Stimulated activated CD4-positive, alpha-beta T cell treated with anti-CD3 and anti-CD28 coated beads, Interleukin-12 subunit alpha, Interleukin-12 subunit beta, amount 100 ng/mL, for 24 hours (primary cell): Measurements from ENCODE around the gene MARCOL.
"Not testable (repeated sequence)": the region's sequence is repeated elsewhere in the genome, so short reads cannot be mapped to it uniquely, and the experiment has no call there.

Source experiments
- DNase-seq, 2 experiments: peaks; one replicate each; pipeline ENCODE4 v3.0.0-alpha.2; 2020; ENCODE audit warnings: low read depth in 2 of 2

Gene MARCOL

GRCh38 chr5:148267962-148268361 lies 29.6 kb downstream of the MARCOL start:
- no peak for DNase-seq

- no peak for DNase-seq
These were observed 30.2 kb downstream of the MARCOL start, which contains the start of gene SPINK13 for GRCh38 chr5:148268566-148268965. SPINK13 (plus strand) TSS chr5:148268794; CDS start chr5:148270073, 1,279 bp downstream.

- DNase-seq = not testable (repeated sequence)
These were observed 36.8 kb downstream of the MARCOL start for GRCh38 chr5:148275129-148275528.

GRCh38 chr5:148280893-148281292 lies 42.6 kb downstream of the MARCOL start:
- DNase-seq = not testable (repeated sequence)

- DNase-seq = not testable (repeated sequence)
These were observed 43.0 kb downstream of the MARCOL start for GRCh38 chr5:148281336-148281735.

- no peak for DNase-seq
These were observed 52.2 kb downstream of the MARCOL start for GRCh38 chr5:148290271-148291195.
